Right kidney (tissue), 9 donors: ENCODE data around the gene SOWAHD.
"Not testable (repeated sequence)": the region's sequence is repeated elsewhere in the genome, so short reads cannot be mapped to it uniquely, and the experiment has no call there.

Experiments
- DNase-seq: peaks from one replicate; pipeline ENCODE4 v3.0.0-alpha.2; 2016
- long read RNA-seq, 8 donors: transcript quantifications; one replicate each; lab custom pipeline, GENCODE V29; 2026

SOWAHD gene
- long read RNA-seq, donor 1, partial matches to known transcripts: 0 of 1 reads
- long read RNA-seq, donor 1, other reads (novel, unspliced or antisense): 0 of 1 reads
- long read RNA-seq, donor 2: 0 reads
- long read RNA-seq, donor 3: 0 reads
- long read RNA-seq, donor 4: 0 reads
- long read RNA-seq, donor 5, partial matches to known transcripts: 350 of 350 reads
- long read RNA-seq, donor 5, other reads (novel, unspliced or antisense): 0 of 350 reads
- long read RNA-seq, donor 6, partial matches to known transcripts: 0 of 2 reads
- long read RNA-seq, donor 6, other reads (novel, unspliced or antisense): 0 of 2 reads
- long read RNA-seq, donor 7, partial matches to known transcripts: 40 of 354 reads
- long read RNA-seq, donor 7, other reads (novel, unspliced or antisense): 312 of 354 reads
- long read RNA-seq, donor 8, partial matches to known transcripts: 17 of 270 reads
- long read RNA-seq, donor 8, other reads (novel, unspliced or antisense): 253 of 270 reads

DNA sequence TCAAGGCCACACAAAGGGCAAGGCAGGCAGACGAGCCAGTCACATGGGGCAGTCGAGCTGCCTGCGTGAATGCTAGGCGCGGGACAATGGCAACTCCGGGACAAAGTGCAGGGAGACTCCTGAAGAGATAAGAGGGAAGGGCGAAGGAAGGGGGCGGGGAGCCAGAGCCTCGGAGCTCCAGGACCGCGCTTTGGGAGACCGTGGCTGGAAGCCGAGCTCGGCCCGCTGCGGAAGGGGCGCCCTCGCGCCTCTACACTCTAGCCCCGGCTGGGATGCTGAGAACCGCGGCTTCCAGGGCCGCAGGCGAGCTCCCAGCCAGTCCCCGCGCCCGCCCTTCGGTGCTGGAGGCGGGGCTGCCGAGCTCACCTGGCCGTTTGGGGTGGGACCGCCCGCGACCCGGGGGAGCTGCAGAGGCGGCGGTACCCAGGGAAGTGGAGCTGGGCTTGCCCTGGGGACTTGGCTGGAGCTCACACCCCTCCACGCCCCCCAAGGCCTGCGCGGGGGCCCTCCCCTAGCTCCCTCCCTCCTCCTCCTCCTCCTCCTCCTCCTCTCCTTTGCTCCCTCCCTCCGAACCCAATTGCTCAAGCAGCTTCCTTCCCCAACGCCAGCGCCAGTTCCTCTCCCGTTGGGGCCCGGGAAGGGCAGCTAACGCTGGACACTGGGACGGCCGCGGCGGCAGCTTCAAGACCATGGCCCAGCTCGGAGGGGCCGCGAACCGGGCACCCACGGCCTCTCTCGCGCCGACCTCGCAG is at the start of gene SOWAHD:
SOWAHD (plus strand) TSS at position 610 of the 752 bp plus-strand sequence; CDS start at position 690, 80 bp downstream.
- peak; percentile 65 for DNase-seq

GRCh38 chrX:119708936-119709335 is 49.5 kb upstream of the SOWAHD start:
- DNase-seq: no peak

DNA sequence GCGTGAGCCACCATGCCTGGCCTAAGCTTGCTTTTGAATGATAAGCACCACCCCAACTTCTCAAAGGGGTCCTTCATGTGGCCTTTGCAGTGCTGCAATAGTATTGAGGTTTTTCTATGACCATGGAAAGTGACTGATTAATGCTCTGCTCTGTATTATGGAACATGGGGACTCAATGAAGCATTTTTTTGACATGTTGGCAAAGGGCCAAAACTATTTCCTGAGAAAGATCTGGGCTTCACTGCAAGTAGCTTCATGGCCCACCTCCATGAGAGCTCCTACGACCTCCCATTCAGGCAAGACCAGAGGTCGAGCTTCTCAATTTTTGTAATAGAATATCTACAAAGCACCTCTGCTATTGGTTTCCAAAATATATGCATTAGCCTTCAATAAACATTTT is 48.8 kb upstream of the SOWAHD start:
- DNase-seq: no peak

GRCh38 chrX:119721487-119721886 is 36.9 kb upstream of the SOWAHD start:
- no peak for DNase-seq

- DNase-seq: no peak
These were observed 36.5 kb upstream of the SOWAHD start for GRCh38 chrX:119721926-119722325.

DNA sequence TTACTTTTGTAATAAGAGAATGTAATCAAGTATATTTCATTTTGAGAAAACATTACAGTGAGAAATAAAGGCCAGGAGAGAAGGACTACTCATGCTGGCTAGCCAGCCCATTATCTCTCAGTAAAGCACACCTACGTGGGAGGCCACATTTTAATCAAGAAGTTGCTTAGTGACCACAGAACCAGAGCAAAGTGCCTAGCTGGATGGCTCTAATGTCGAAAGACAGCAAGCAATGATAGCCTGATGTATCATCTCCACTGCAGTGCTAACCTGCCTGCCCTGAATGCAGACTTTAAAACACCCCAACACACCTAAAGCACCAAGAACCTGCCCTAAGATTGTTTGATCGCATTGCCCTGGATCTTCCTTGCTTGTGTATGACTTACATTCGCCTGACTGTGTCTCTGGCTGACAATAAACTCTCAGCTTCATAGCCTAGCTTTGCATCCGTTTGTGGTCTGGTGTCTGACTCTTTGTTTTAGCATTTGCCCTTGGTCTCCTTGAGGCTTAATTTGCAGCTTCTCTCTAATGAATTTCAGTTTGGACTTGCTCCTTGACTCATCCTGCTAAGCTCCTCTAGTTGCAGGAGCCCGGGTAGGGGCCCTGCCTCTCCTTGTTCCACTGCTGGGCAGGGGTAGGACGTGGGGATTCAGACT is 31.4 kb upstream of the SOWAHD start:
- DNase-seq: no peak

DNA sequence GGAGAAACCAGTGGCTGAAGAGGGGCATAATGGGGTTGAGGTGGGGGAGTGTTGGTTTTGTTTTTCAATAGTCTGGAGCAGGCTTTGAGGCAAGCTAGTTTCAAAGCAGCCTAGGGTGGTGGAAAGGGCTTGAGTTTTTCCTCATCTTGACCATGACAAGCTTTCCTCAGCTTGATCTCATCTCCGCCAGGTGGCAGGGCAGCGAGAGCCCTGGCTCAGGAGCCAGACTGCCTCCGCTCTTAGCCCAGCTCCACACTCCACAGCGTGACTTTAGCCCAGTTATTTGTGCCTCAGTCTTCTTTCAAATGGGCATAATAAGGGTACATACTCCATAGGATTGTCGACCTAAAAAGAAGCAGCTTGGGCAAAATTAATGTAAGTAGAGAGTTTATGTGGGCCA is 29.9 kb upstream of the SOWAHD start:
- DNase-seq: no peak

DNA sequence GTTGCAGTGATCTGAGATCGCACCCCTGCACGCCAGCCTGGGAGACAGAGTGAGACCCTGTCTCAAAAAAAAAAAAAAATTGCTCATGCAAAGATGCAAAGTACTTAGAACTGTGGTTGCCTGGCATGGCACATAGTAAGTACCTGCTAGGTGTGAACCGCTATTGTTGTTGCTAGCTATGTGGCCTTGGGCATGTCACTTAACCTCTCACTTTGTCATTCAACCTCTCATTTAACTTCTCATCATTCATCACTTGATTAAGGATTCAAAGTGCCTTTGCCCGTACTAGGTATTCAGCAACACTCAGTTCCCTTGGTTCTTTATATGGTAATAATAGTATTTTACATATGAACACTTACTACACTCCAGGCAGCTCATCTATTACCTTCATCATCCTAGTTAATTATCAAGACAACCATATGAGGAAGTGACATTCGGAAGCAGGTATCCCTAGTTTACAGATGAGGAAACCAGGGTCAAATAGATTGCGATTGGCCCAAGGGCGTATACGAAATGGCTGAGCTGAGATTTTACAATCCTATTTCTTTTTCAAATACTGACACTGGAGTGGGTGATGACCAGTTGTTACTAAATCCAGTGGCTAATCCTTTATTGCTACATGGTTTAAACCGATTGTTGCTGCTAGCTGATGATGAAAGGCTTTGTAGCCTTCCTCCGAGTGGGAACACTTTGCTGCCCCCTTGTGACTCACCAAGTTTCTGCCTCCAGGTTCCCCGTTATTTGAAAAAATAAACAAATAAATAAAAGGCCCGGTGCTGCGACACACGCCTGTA is 28.8 kb upstream of the SOWAHD start:
- DNase-seq: no peak

DNA sequence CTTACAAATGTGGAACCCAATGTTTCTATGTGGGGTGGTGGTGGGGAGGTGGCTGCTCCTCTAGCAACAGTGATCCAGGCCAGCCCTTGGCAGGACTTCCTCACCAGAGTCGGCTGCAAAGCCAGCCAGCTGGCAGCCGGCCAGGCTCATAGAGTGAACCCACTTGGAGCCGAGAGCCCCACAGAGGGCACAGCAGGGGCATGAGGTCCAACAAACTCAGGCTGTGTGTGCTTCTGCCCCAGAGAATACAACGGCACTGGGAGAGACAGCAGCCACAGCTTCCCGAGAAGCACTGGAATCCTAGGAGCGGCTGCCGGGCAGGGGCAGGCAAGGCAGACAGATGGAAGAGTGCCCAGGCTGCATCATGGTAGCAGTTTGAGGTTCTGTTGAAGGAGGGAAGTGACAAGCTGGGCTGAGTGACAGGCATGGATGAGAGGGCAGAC is 23.5 kb upstream of the SOWAHD start:
- DNase-seq: no peak

- no peak for DNase-seq
These were observed 22.9 kb upstream of the SOWAHD start for GRCh38 chrX:119735467-119735866.

GRCh38 chrX:119736206-119736764 is 22.1 kb upstream of the SOWAHD start:
- no peak for DNase-seq

GRCh38 chrX:119738742-119739141 is 19.6 kb upstream of the SOWAHD start:
- DNase-seq: no peak

DNA sequence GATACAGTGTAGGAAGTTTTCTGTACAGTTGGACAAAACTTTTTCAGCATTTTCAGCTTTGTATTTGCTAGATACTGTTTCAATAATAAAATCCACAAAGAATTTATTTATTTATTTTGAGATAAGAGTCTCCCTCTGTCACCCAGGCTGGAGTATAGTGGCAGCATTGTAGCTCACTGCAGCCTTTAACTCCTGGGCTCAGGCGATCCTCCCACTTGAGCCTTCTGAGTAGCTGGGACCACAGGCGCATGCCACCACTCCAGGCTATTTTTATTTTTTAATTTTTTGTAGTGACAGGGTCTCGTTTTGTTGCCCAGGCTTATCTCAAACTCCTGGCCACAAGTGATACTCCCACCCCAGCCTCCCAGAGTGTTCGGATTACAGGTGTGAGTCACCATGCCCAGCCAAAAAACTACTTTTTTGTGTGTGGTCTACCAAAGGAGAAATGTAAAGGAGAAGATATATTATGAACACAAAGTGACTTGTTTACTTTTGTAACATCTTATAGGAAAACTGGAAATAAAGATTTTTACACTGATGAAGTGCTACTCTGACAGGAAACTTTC is 13.0 kb upstream of the SOWAHD start:
- no peak for DNase-seq

DNA sequence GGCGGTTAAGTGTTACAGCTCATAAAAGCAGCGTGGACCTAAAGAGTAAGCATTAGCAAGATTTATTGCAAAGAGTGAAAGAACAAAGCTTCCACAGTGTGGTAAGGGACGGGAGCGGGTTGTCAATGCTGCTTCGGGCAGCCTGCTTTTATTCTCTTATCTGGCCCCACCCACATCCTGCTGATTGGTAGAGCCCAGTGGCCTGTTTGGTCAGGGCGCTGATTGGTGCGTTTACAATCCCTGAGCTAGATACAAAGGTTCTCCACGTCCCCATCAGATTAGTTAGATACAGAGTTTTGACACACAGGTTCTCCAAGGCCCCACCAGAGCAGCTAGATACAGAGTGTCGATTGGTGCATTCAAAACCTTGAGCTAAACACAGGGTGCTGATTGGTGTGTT is 8.3 kb upstream of the SOWAHD start:
- not testable (repeated sequence) for DNase-seq

DNA sequence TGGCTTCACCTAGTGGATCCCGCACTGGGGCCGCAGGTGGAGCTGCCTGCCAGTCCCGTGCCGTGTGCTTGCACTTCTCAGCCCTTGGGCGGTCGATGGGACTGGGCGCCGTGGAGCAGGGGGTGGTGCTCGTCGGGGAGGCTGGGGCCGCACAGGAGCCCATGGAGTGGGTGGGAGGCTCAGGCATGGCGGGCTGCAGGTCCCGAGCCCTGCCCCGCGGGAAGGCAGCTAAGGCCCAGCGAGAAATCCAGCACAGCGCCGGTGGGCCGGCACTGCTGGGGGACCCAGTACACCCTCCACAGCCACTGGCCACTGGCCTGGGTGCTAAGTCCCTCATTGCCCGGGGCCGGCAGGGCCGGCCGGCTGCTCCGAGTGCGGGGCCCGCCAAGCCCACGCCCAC is 7.6 kb upstream of the SOWAHD start:
- DNase-seq: not testable (repeated sequence)

GRCh38 chrX:119753001-119753400 is 5.4 kb upstream of the SOWAHD start:
- DNase-seq: no peak

DNA sequence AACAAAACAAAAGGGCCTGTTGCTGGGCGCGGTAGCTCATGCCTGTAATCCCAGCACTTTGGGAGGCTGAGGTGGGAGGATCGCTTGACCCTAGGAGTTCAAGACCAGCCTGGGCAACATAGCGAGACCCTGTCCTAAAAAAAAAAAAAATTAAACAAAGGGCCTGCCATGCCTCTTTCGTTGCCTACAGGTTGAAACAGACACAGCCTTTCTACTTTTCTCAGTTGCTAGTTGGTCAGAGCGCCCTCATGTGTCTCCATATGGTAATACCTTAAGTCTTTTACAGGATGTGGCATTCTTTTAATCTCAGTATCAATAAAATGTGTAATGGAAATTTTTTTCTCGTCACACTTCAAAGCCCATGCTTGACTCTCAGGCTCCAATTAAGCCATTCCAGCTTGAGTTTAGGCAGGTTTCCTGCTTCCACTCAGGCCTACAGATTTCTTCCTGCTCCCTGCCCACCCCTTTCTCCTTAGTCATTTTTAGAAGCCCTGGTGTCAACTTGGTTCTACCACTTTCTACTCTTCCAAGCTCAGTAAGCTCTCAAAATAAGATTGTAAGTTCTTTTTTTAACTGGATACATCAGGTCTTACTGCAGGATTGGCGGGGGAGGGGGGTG is 4.6 kb upstream of the SOWAHD start:
- DNase-seq: no peak

- DNase-seq: no peak
These were observed 2.3 kb upstream of the SOWAHD start for GRCh38 chrX:119755981-119756533.

- DNase-seq: no peak
These were observed 1.3 kb upstream of the SOWAHD start for GRCh38 chrX:119756926-119757635.

DNA sequence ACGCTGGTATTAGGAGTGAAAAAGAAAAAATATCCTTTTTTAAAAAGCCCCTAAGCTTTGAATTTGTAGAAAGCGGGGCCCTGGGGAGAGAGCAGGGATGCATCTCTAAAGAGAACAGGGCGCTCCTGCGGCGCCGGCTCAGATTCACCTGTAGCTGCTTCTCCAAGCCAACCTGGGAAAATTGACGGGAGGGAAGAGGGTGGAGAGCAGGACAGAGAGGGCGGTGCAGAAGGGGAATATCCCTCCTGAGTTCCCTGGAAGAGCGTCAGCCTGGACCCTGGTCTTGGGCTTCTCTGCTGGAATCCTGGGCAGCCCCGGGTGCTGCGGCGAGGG is 776 bp upstream of the SOWAHD start:
- DNase-seq: no peak
